Gastrocnemius medialis (tissue), 4 donors: Measurements from ENCODE around the gene PYGO2. TPM values are rescaled to one million over a fixed set of nuclear protein-coding genes. Genes with fewer than 3 reads are reported as not detected.

Experiments used
- ATAC-seq, 2 donors: fragments of 150-250 bp; one replicate each; pipeline ENCODE4 v1.9.1; 2016
- DNase-seq, 2 donors: peaks; one replicate each; pipeline ENCODE4 v3.0.0-alpha.2; 2019
- H3K27ac ChIP-seq, 4 donors: fragments of 200-600 bp; sonication (generic); 1 replicate in 1 of 4; 2 replicates in 3 of 4; pipeline ENCODE4 v1.5.1; 2016 to 2018; ENCODE audit warnings: mild to moderate bottlenecking in 2 of 4, moderate library complexity in 1 of 4
- H3K27me3 ChIP-seq, 3 donors: fragments of 200-600 bp; sonication (generic) in 2 of 3; 1 replicate in 1 of 3; 2 replicates in 2 of 3; pipeline versions ENCODE4 v1.5.1 to v1.6.0; 2016 to 2019; ENCODE audit warnings: mild to moderate bottlenecking in 1 of 3, moderate library complexity in 1 of 3
- H3K36me3 ChIP-seq, 2 donors: fragments of 200-600 bp; sonication (generic) in 1 of 2; one replicate each; pipeline ENCODE4 v1.5.1; 2017 to 2018
- H3K4me1 ChIP-seq, 2 donors: fragments of 200-600 bp; sonication (generic) in 1 of 2; one replicate each; pipeline ENCODE4 v1.5.1; 2016 to 2017; ENCODE audit warnings: mild to moderate bottlenecking in 2 of 2
- H3K4me3 ChIP-seq, 4 donors: fragments of 200-600 bp; sonication (generic) in 3 of 4; 1 replicate in 1 of 4; 2 replicates in 3 of 4; pipeline ENCODE4 v1.5.1; 2016 to 2019; ENCODE audit warnings: mild to moderate bottlenecking in 2 of 4
- H3K9me3 ChIP-seq, 3 donors: fragments of 200-600 bp; sonication (generic) in 2 of 3; 1 replicate in 1 of 3; 2 replicates in 2 of 3; pipeline ENCODE4 v1.5.1; 2016 to 2019
- CTCF ChIP-seq, 5 experiments: fragments of 450-650 bp in 3 of 5; fragments of 200-600 bp in 2 of 5; sonication (generic) in 2 of 5; IDR thresholded peaks in 4 of 5; conservative IDR thresholded peaks in 1 of 5; 1 replicate in 4 of 5; 2 replicates in 1 of 5; pipeline ENCODE4 v1.5.1; 2016 to 2019; ENCODE audit warnings: antibody characterized with exemption in 5 of 5, mild to moderate bottlenecking in 3 of 5, moderate library complexity in 3 of 5
- POLR2A ChIP-seq, 2 donors: fragments of 450-650 bp; IDR thresholded peaks; one replicate each; pipeline ENCODE4 v1.6.1; 2017; ENCODE audit warnings: antibody characterized with exemption in 2 of 2, mild to moderate bottlenecking in 2 of 2, moderate library complexity in 2 of 2
- in situ Hi-C, 4 donors: fragments of 200-750 bp; cut with MboI; loops; one replicate each; pipeline versions ENCODE4 v1.15.0 to v1.8.0; 2017; ENCODE audit warnings: low sequenced_read_pairs in 4 of 4
- intact Hi-C: fragments of 100-400 bp; cut with DNase I; formaldehyde crosslinking; loops from one replicate; pipeline ENCODE4 v1.15.1; 2023; ENCODE audit warnings: low total_unique reads
- total RNA-seq, 4 donors: library from RNA; depleted of rRNA; stranded (reverse); fragments of >200 nt; gene quantifications; one replicate each; pipeline versions ENCODE4 v1.1.0 to v1.2.3, GENCODE V29; 2016

PYGO2 gene
- total RNA-seq, 4 donors from 2014 or later = 12.6 to 22.7 (median 17.8) TPM

GRCh38 chr1:155000411-155000725 lies 38.8 kb upstream of the PYGO2 start:
- no peaks in the 10 kb centered on the region for H3K36me3 ChIP-seq
- H3K27ac ChIP-seq = peak overlapping the region; percentile 95 to 99 (median 98)
- H3K9me3 ChIP-seq = no peaks in the 10 kb centered on the region
- no peaks in the 10 kb centered on the region for H3K27me3 ChIP-seq
- intact Hi-C loops = loop anchor here (1.0 to 10.0 kb wide), 8 partner anchors 18 to 1494 kb away; partner anchors contain the start of genes CKS1B, FLAD1, PMVK and SLC50A1
- no peak for ATAC-seq
- H3K4me1 ChIP-seq = peaks cover 20 to 37% of the 10 kb centered on the region in 2 donors
- H3K4me3 ChIP-seq = peak overlapping the region; percentile 83 to 99 (median 94)
- in situ Hi-C loops = no loop called here
- no peak for DNase-seq
- TF ChIP-seq POLR2A (IDR thresholded peaks at IDR 0.05) (no peak), CTCF (IDR thresholded peaks at IDR 0.05 in 4 of 5, conservative IDR thresholded peaks at IDR 0.05 in 1 of 5) (no peak)

DNA sequence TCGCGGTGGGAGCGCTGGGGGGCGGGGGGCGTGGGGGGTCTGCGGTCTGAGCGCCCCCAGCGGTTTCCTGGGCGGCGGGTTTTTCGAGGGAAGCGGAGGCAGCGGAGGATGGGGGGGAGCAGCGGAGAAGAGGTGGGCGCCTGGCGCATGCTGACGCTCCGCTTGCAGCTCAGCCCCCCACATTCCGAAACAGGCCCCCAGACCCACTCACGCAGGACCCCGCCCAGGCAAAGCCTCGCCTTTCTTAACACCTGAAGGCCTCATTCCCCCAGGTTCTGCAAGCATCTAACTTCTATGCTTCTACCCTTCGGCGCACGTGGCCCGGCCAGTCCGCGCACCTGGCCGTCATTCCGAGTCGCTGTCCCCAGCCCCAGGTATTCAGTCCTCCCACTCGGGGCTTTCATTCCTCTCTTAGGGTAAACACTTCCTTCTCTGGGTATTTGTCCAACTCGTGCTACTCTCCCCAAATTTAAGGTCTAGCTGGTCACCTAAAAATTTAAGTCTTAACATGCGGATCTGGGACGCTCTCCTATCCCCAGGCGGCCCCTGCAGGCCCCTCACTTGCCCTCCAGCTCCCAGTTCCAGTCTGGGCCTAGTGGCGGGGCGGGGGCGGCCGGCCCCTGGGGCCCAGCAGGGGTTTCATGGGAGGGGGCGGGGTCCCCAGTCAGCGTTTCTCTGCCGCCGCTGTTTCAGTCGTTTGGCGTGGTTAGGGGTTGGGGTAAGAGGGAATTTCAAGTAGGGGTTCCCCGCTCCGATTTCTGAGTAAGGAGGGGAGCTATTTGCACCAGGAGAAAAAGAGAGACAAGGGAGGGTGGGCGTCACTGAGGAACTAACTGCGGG lies 38.2 kb upstream of the PYGO2 start:
- in situ Hi-C loops = loop anchor here in 1 of 4 donors (5.0 kb wide), 1 partner anchor 37 kb away; the partner anchor contains the start of gene PYGO2
- DNase-seq (peak in 1 of 2 donors; percentile 60), ATAC-seq (no peak)
- Histone ChIP-seq H3K27me3 (no peaks in the 10 kb centered on the region), H3K4me1 (peaks cover 18 to 31% of the 10 kb centered on the region in 2 donors), H3K4me3 (peak overlapping the region; percentile 83 to 99 (median 94)), H3K27ac (peak overlapping the region; percentile 95 to 99 (median 98)), H3K36me3 (no peaks in the 10 kb centered on the region), H3K9me3 (no peaks in the 10 kb centered on the region)
- intact Hi-C loops = loop anchor here (1.0 to 10.0 kb wide), 9 partner anchors 17 to 1495 kb away; partner anchors contain the start of genes CKS1B, FLAD1, PMVK and SLC50A1
- TF ChIP-seq POLR2A (IDR thresholded peaks at IDR 0.05) (peak in 1 of 2 donors; percentile 1), CTCF (IDR thresholded peaks at IDR 0.05 in 4 of 5, conservative IDR thresholded peaks at IDR 0.05 in 1 of 5) (no peak)

DNA sequence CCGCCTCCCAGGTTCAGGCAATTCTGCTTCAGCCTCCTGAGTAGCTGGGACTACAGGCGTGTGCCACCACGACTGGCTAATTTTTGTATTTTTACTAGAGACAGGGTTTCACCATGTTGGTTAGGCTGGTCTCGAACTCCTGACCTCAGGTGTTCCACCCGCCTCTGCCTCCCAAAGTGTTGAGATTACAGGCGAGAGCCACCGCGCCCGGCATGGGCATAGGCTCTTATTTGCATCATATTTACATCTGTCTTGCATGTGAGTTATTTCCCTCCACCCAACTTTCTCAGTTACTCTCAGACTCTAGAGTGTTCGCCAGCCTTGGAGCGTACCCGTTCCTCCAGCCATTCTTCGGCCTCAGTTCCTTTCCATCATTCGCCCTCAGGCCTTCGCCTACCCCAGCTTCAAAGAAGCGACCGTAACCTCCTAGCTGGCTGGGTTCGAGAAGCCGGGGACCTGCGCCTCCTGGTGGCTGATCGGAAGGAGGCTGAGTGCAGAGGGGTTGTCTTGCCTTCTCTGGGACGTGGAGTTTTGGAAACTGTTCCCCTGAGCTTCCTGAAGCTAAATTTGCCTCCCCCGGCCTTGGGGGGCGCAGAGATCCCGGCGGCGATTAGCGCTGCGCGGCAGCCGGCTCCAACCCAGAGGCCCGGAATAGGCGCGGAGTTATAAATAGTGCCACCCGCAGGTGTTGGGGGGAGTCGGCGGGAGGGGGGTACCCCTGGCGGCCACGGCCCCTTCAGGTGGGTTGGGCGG lies 37.4 kb upstream of the PYGO2 start:
- peaks cover 13 to 23% of the 10 kb centered on the region in 2 donors for H3K4me1 ChIP-seq
- ATAC-seq (no peak), DNase-seq (peak in 1 of 2 donors; percentile 41)
- no peaks in the 10 kb centered on the region for H3K9me3 ChIP-seq
- no peaks in the 10 kb centered on the region for H3K27me3 ChIP-seq
- no peaks in the 10 kb centered on the region for H3K36me3 ChIP-seq
- intact Hi-C loops = loop anchor here (1.0 kb wide), 1 partner anchor 37 kb away; no protein-coding TSS in a partner anchor
- peak overlapping the region; percentile 95 to 99 (median 98) for H3K27ac ChIP-seq
- in situ Hi-C loops = loop anchor here in 1 of 4 donors (5.0 kb wide), 1 partner anchor 37 kb away; the partner anchor contains the start of gene PYGO2
- H3K4me3 ChIP-seq = peak overlapping the region; percentile 83 to 99 (median 94)
- TF ChIP-seq CTCF (IDR thresholded peaks at IDR 0.05 in 4 of 5, conservative IDR thresholded peaks at IDR 0.05 in 1 of 5) = peak; percentile 52 to 79 (median 65)
- peak in 1 of 2 donors; percentile 5 for TF ChIP-seq POLR2A (IDR thresholded peaks at IDR 0.05)

DNA sequence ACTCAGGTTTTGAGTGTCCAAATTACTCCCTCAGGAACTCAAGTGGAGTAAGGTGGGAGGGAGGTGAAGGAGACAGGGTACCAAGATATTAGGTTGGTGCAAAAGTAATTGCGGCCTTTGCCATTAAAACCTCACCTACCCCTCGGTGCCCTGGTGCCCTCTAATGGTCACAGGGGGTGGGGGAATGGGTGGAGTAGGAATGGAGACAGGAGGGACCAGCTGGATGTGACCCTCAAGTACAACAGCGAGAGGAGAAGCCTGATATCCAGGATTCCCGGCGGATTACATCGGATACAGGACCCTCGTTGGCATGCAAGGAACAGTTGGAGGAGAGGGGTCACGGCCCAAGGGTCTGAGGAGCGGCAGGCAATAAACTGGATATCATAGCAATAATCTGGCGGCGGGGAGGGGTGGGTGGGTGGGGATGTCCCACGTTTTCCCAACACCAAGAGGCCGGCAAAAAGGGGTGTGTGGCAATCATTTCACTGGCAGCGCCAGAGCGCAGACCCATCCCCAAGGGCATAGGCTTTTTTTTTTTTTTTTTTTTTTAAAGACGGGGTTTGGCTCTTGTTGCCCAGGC lies 36.7 kb upstream of the PYGO2 start:
- Histone ChIP-seq H3K9me3 (no peaks in the 10 kb centered on the region), H3K27ac (no peak overlapping the region), H3K36me3 (no peaks in the 10 kb centered on the region), H3K27me3 (no peaks in the 10 kb centered on the region), H3K4me1 (peaks cover 13 to 23% of the 10 kb centered on the region in 2 donors), H3K4me3 (no peak overlapping the region)
- intact Hi-C loops = no loop called here
- in situ Hi-C loops = loop anchor here in 1 of 4 donors (5.0 kb wide), 1 partner anchor 36 kb away; the partner anchor contains the start of gene PYGO2
- ATAC-seq (no peak), DNase-seq (peak in 1 of 2 donors; percentile 42)
- TF ChIP-seq POLR2A (IDR thresholded peaks at IDR 0.05) = no peak
- TF ChIP-seq CTCF (IDR thresholded peaks at IDR 0.05 in 4 of 5, conservative IDR thresholded peaks at IDR 0.05 in 1 of 5) = peak in 1 of 5 experiments; percentile 21
